AG09309 (cell line): ENCODE results near the gene CDK2AP2.
"Not testable (repeated sequence)": the region's sequence is repeated elsewhere in the genome, so short reads cannot be mapped to it uniquely, and the experiment has no call there.

Source experiments
- DNase-seq: peaks from one replicate; pipeline ENCODE4 v3.0.0-alpha.2; 2010; ENCODE audit warnings: low read depth
- H3K4me3 ChIP-seq: 2 replicates; pipeline ENCODE4 v1.5.1; 2011; ENCODE audit warnings: mild to moderate bottlenecking, low read depth, low read length, moderate library complexity; ENCODE audit not compliant: control insufficient read depth
- CTCF ChIP-seq: IDR thresholded peaks from 2 replicates; pipeline ENCODE4 v1.5.1; 2011; ENCODE audit warnings: mild to moderate bottlenecking, low read depth, low read length, inconsistent platforms; ENCODE audit not compliant: insufficient read depth, control insufficient read depth; ENCODE audit errors: missing control alignments

Gene CDK2AP2

GRCh38 chr11:67521924-67522323, 14.0 kb upstream of the CDK2AP2 start:
- DNase-seq = no peak
- no peak overlapping the region for H3K4me3 ChIP-seq
- no peak for TF ChIP-seq CTCF

DNA sequence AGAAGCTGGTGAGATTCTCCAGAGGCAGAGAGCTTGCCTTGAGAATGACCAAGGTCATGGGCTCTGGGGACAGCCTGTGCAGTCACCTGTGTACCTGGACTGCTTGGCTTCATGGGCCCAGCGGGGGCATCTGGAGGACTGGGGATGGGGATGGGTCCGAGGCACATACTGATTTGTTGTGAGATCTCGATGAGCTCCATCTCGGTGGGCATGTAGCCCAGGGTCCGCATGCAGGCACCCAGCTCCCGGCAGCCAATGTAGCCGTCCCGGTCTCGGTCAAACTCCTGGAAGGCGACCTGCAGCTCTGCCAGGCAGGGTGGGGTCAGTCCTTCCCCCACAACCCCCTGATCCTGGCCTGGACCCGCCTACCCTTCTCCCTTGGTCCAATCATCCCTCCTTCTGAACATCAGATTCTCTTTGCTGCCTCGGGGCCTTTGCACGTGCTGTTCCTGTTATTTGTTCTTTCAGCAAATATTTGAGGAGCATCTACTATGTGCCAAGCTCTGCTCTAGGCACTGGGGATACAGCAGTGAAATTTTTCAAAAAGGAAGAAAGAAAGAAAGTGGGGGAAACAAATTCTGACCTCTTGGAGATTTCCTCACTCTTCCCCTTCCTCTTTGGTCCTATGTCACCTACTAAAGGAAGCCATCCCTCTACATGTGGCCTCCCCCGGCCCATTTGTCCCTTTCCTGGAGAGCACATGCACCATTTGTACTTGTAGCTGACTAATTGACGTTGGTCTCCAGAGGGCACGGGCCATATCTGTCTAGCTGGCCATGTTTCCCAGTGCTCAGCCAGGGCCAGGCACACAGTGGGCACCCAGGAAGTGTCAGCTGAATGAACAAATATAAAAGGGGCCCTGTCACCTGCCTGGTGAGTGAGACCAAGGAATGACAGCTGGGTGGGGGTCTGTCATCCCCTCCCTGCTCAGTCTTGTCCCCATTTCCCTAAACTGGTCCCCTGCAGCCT, 13.2 kb upstream of the CDK2AP2 start:
- no peak overlapping the region for H3K4me3 ChIP-seq
- no peak for DNase-seq
- no peak for TF ChIP-seq CTCF

DNA sequence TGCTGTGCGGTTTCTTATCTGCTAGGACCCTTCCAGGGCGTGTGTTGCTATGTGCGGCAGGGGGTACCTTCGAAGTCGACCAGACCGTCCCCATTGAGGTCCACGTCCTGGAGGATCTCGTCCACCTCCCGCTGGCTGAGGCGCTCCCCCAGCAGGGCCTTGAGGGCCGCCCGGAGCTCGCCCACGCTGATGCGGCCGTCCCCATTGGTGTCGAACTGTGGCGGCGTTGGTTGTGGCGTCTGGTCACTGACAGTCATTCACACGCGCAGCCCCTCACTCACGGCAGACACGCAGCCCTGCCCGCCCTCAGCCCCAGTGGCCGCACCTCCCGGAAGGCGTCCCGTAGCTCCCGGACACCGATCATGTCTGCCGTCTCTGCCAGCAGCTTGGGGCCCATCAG, 11.8 kb upstream of the CDK2AP2 start:
- TF ChIP-seq CTCF = no peak
- no peak for DNase-seq
- H3K4me3 ChIP-seq = no peak overlapping the region

GRCh38 chr11:67517784-67518552, 10.0 kb upstream of the CDK2AP2 start:
- TF ChIP-seq CTCF = no peak
- no peak overlapping the region for H3K4me3 ChIP-seq
- no peak for DNase-seq

DNA sequence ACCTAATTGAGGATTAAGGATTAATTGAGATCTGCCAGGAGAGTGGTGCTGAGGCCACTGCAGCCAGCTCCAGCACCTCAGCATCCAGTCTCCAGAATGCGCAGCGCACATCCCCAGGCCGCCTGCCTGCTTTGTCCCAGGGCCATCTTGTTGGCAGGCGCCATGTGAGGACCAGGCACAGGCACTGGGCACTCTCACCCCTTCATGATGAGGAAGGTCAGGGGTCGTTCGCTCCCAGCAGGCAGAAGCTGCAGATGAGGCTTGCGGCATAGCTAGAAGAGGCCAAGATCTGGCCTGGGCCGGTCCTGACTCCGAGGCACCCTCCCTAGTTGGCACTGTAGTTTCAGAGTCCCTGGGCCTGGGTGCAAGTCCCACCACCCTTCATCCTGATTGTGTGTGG, 8.8 kb upstream of the CDK2AP2 start:
- no peak overlapping the region for H3K4me3 ChIP-seq
- no peak for TF ChIP-seq CTCF
- DNase-seq = no peak

GRCh38 chr11:67514116-67514515, 6.2 kb upstream of the CDK2AP2 start:
- no peak for DNase-seq
- no peak for TF ChIP-seq CTCF
- H3K4me3 ChIP-seq = no peak overlapping the region

DNA sequence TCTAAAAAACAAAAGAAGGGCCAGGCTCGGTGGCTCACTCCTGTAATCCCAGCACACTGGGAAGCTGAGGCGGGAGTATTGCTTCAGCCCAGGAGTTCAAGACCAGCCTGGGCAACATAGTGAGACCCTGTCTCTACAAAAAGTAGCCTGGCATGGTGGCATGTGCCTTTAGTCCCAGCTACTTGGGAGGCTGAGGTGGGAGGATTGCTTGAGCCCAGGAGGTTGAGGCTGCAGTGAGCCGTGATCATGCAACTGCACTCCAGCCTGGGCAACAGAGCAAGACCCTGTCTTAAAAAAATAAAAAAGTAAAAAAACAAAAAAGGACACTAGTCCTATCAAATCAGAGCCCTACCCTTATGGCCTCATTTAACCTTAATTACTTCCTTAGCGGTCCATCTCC, 3.6 kb upstream of the CDK2AP2 start:
- H3K4me3 ChIP-seq, DNase-seq: not testable (repeated sequence)
